Stimulated activated naive CD8-positive, alpha-beta T cell treated with anti-CD3 and anti-CD28 coated beads, Interleukin-15, Interleukin-2, amounts not matched to agents 100 ng/mL and 50 ng/mL, for 24 hours (primary cell): ENCODE results near the gene FBXL15.

ENCODE experiments used
- H3K27ac Mint-ChIP-seq: one replicate; pipeline ENCODE4 v1.8.0; 2021; ENCODE audit warnings: mild to moderate bottlenecking, mixed read lengths
- H3K27me3 Mint-ChIP-seq: one replicate; pipeline ENCODE4 v1.8.0; 2021; ENCODE audit warnings: mixed read lengths
- H3K36me3 Mint-ChIP-seq: one replicate; pipeline ENCODE4 v1.8.0; 2021; ENCODE audit warnings: low read depth, mixed read lengths
- H3K4me1 Mint-ChIP-seq: one replicate; pipeline ENCODE4 v1.8.0; 2021; ENCODE audit warnings: low read depth, mixed read lengths
- H3K4me3 Mint-ChIP-seq: one replicate; pipeline ENCODE4 v1.8.0; 2021; ENCODE audit warnings: mild to moderate bottlenecking, mixed read lengths
- H3K9me3 Mint-ChIP-seq: one replicate; pipeline ENCODE4 v1.8.0; 2021; ENCODE audit warnings: mixed read lengths

Gene FBXL15

GRCh38 chr10:102420714-102421506 is at the start of gene FBXL15:
TSS of gene FBXL15 (plus strand) at chr10:102420836. CDS start at chr10:102421130, 294 bp downstream.
- Mint-ChIP-seq H3K27ac (peak within 1 kb of the TSS; percentile 90), H3K4me1 (peaks cover 41% of the 10 kb centered on the region), H3K9me3 (no peaks in the 10 kb centered on the region), H3K27me3 (peaks cover 19% of the 10 kb centered on the region), H3K4me3 (peak within 1 kb of the TSS; percentile 97), H3K36me3 (no peaks in the 10 kb centered on the region)

- Mint-ChIP-seq H3K36me3 (peaks cover 74% of the 10 kb centered on the region), H3K27me3 (no peaks in the 10 kb centered on the region), H3K4me3 (no peak overlapping the region), H3K4me1 (no peaks in the 10 kb centered on the region), H3K27ac (no peak overlapping the region), H3K9me3 (no peaks in the 10 kb centered on the region)
Measured at GRCh38 chr10:102371295-102371694, 49.3 kb upstream of the FBXL15 start.

- no peak overlapping the region for H3K27ac Mint-ChIP-seq
- H3K4me1 Mint-ChIP-seq, result no peaks in the 10 kb centered on the region
- H3K36me3 Mint-ChIP-seq, result peaks cover 56% of the 10 kb centered on the region
- H3K4me3 Mint-ChIP-seq, result no peak overlapping the region
- H3K9me3 Mint-ChIP-seq, result no peaks in the 10 kb centered on the region
- H3K27me3 Mint-ChIP-seq, result no peaks in the 10 kb centered on the region
Measured at GRCh38 chr10:102375250-102375649, 45.4 kb upstream of the FBXL15 start.

DNA sequence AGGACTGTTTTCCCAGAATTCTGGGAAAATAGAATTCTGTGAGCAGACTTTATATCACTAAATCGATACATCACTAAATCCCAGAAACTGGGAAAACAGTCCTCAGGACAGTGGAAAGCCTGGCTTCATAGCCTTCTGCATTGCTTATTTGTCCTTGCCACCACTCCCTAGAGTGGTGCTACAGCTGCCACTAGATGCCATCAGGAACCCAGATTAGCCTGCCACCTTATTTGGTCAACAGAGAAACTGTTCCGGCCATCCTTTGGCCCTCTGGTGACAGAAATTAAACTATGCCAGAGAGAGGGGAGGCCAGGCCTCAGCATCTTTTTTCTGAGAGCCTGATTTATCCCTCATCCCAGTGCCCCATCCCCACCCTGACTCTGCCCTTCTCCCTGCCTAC is 44.8 kb upstream of the FBXL15 start:
- Mint-ChIP-seq H3K27ac (no peak overlapping the region), H3K9me3 (no peaks in the 10 kb centered on the region), H3K36me3 (peaks cover 52% of the 10 kb centered on the region), H3K4me3 (no peak overlapping the region), H3K27me3 (no peaks in the 10 kb centered on the region), H3K4me1 (no peaks in the 10 kb centered on the region)

DNA sequence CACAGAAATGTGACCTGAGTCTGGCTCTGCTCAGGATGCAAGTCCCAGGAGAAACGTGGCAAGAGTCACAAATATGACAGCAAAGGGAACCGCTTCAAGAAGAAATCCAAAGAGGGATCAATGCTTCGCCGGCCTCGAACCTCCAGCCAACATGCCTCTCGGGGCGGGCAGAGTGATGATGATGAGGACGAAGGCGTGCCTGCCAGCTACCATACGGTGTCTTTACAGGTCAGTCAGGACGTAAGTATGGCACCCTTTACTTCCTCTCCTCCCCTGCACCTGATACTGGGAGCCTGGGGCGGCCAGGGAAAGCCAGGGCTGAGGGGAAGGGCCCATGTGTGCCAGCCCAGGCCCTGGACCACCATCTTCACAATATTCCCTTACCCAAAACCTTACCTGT is 43.7 kb upstream of the FBXL15 start:
- Mint-ChIP-seq H3K27ac (no peak overlapping the region), H3K9me3 (no peaks in the 10 kb centered on the region), H3K27me3 (no peaks in the 10 kb centered on the region), H3K36me3 (peaks cover 46% of the 10 kb centered on the region), H3K4me3 (no peak overlapping the region), H3K4me1 (no peaks in the 10 kb centered on the region)

GRCh38 chr10:102379383-102379782 is 41.3 kb upstream of the FBXL15 start:
- peaks cover 3% of the 10 kb centered on the region for H3K4me1 Mint-ChIP-seq
- H3K9me3 Mint-ChIP-seq, result no peaks in the 10 kb centered on the region
- no peak overlapping the region for H3K27ac Mint-ChIP-seq

GRCh38 chr10:102381983-102382382 is 38.7 kb upstream of the FBXL15 start:
- no peaks in the 10 kb centered on the region for H3K27me3 Mint-ChIP-seq
- H3K4me3 Mint-ChIP-seq, result no peak overlapping the region
- H3K9me3 Mint-ChIP-seq, result no peaks in the 10 kb centered on the region
- peaks cover 9% of the 10 kb centered on the region for H3K4me1 Mint-ChIP-seq
- H3K36me3 Mint-ChIP-seq, result peaks cover 24% of the 10 kb centered on the region
- H3K27ac Mint-ChIP-seq, result no peak overlapping the region

More at GRCh38 chr10:102379383-102379782, 41.3 kb upstream of the FBXL15 start:
- Mint-ChIP-seq H3K4me3 (no peak overlapping the region), H3K36me3 (peaks cover 34% of the 10 kb centered on the region), H3K27me3 (no peaks in the 10 kb centered on the region)

DNA sequence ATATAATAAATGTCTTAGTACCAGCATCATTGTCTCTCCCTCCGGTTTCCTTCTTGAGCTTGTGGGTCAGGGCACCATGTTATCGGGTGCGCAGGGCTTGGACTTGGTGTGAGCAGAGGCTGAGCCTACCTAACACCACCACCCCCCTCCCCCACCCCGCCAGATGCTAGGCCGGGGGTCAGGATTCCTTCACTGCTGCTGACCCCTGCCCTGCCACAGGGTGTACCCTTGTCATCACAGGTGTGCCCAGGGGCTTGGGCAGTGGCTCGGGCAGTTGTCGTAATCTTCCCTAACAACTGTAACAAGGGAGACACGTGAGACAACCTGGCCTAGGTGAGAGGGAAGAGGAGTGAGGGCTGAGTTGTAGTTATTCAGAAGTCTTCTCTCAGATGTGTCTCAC is 37.8 kb upstream of the FBXL15 start:
- Mint-ChIP-seq H3K4me3 (no peak overlapping the region), H3K27ac (no peak overlapping the region), H3K4me1 (peaks cover 9% of the 10 kb centered on the region), H3K27me3 (no peaks in the 10 kb centered on the region), H3K9me3 (no peaks in the 10 kb centered on the region), H3K36me3 (peaks cover 20% of the 10 kb centered on the region)

DNA sequence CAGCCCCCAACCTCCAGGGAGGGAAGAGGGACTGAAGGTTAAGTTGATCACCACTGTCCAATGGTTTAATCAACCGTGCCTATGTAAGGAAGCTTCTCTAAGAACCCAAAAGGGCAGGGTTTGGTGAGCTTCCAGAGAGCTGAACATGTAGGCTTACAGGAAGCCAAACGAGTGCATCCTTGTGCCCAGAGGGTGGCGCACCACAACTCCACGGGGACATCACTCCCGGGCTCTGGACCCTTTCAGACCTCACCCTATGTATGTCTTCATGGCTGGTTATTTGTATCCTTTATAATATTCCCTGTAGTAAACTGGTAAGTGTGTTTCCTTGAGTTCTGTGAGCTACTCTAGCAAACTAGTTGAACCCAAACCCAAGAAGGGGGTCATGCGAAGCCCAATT is 36.6 kb upstream of the FBXL15 start:
- no peak overlapping the region for H3K4me3 Mint-ChIP-seq
- H3K4me1 Mint-ChIP-seq, result peaks cover 9% of the 10 kb centered on the region
- no peaks in the 10 kb centered on the region for H3K9me3 Mint-ChIP-seq
- no peak overlapping the region for H3K27ac Mint-ChIP-seq
- H3K36me3 Mint-ChIP-seq, result peaks cover 20% of the 10 kb centered on the region
- H3K27me3 Mint-ChIP-seq, result no peaks in the 10 kb centered on the region

DNA sequence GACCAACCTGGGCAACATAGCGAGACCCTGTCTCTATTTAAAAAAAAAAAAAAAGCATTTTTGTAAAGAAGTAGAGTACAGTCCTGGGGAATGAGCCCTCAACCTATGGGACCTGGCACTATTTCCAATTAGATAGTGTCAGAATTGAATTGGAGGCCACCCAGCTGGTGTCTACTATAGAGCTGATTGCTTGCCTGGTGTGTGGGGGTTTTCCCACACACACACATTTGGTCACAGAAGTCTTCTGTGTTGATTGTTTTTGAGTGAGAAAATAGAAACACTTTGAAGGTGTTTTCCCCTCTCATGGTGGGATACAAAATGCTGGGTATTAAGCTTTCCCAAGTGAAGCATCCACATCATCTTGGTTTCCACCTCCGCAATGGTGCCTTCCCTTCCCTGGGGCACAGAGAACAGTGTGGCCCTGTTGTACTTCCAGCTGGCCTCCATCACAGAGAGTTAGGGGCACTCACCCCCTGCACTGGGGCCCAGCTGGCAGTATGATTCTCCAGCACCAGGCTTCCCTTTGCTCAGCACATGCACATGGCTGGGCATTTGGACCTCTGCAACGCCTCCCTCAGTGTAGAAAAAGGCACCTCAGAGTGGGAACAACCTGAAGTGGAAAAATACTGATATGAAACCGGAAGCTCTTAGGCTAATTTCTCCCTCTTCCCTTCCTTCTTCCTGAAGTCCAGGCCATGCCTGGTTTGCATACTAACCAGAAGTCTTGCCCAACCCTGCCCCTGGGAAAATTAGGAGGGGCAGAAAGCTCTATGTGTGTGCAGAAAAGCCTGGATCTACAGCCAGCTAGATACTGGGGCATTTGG is 35.8 kb upstream of the FBXL15 start:
- peaks cover 9% of the 10 kb centered on the region for H3K4me1 Mint-ChIP-seq
- no peaks in the 10 kb centered on the region for H3K9me3 Mint-ChIP-seq
- H3K36me3 Mint-ChIP-seq, result peaks cover 17% of the 10 kb centered on the region
- no peaks in the 10 kb centered on the region for H3K27me3 Mint-ChIP-seq
- H3K27ac Mint-ChIP-seq, result peak overlapping the region; percentile 11
- H3K4me3 Mint-ChIP-seq, result no peak overlapping the region

DNA sequence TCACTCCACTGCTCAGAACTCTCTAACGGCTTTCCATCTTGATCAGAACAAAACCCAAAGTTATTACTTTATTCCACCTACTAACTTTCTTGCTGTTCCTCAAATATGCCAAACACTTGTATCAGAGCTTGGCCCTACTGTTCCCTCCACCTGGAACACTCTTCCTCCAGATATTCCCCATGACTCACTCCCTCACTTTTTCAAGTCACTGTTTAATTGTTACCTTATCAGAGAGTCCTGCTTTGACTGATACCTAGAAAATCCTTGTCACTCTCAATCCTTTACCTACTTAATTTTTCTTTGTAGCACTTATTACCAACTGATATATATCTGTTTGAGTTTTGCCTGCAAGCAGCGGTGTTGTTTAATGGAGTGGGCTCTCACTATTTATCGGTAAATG is 30.7 kb upstream of the FBXL15 start:
- Mint-ChIP-seq H3K4me1 (peaks cover 21% of the 10 kb centered on the region), H3K27ac (no peak overlapping the region), H3K27me3 (no peaks in the 10 kb centered on the region)

GRCh38 chr10:102392306-102392705 is 28.3 kb upstream of the FBXL15 start:
- no peak overlapping the region for H3K27ac Mint-ChIP-seq

More for the DNA sequence above, 30.7 kb upstream of the FBXL15 start:
- Mint-ChIP-seq H3K9me3 (no peaks in the 10 kb centered on the region), H3K4me3 (no peak overlapping the region), H3K36me3 (no peaks in the 10 kb centered on the region)

DNA sequence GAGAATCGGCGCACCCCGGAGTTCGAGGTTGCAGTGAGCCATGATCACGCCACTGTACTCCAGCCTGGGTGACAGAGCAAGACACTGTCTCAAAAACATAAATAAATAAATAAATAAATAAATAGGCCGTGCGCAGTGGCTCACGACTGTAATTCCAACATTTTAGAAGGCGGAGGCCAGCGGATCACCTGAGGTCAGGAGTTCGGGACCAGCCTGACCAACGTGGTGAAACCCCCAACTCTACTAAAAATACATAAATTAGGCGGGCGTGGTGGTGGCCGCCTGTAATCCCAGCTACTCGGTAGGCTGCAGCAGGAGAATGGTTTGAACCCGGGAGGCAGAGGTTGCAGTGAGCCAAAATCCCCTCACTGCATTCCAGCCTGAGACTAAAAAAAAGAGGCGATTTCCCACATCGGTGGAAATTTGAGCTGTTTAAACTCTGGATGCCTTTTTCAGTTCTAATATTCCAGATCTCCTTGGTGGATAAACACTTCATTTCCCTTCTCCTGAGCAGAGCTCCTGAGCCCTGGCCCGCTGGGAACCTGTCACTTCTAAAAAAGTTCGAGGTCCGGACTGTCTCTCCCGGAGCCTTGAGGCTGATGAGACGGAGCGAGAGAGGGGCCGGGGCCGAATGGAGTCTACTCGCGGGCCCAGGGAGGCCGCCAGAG is 27.1 kb upstream of the FBXL15 start:
- Mint-ChIP-seq H3K4me3 (peak overlapping the region; percentile 95), H3K4me1 (peaks cover 40% of the 10 kb centered on the region)

More at GRCh38 chr10:102392306-102392705, 28.3 kb upstream of the FBXL15 start:
- Mint-ChIP-seq H3K27me3 (no peaks in the 10 kb centered on the region), H3K4me3 (peak overlapping the region; percentile 95), H3K4me1 (peaks cover 28% of the 10 kb centered on the region), H3K9me3 (no peaks in the 10 kb centered on the region), H3K36me3 (peaks cover 14% of the 10 kb centered on the region)

GRCh38 chr10:102394079-102394800 is 26.4 kb upstream of the FBXL15 start:
- Mint-ChIP-seq H3K4me1 (peaks cover 44% of the 10 kb centered on the region), H3K36me3 (peaks cover 30% of the 10 kb centered on the region), H3K9me3 (no peaks in the 10 kb centered on the region), H3K4me3 (peak overlapping the region; percentile 95), H3K27ac (peak overlapping the region; percentile 97), H3K27me3 (no peaks in the 10 kb centered on the region)

More for the DNA sequence above, 27.1 kb upstream of the FBXL15 start:
- Mint-ChIP-seq H3K36me3 (peaks cover 26% of the 10 kb centered on the region), H3K27me3 (no peaks in the 10 kb centered on the region), H3K9me3 (no peaks in the 10 kb centered on the region), H3K27ac (peak overlapping the region; percentile 97)
